ENCODE data around the gene LUC7L3. TPM values are rescaled to one million over a fixed set of nuclear protein-coding genes. Genes with fewer than 3 reads are reported as not detected.

Gene LUC7L3
- total RNA-seq, 2 donors from 2014 or later, result 122 to 169 TPM

GRCh38 chr17:50758524-50758923 is 39.1 kb downstream of the LUC7L3 start:
- Mint-ChIP-seq H3K27ac (no peak overlapping the region), H3K4me3 (no peak overlapping the region)

GRCh38 chr17:50758989-50759544 is 39.7 kb downstream of the LUC7L3 start:
- WGBS, 2 experiments (ENCODE audit: insufficient coverage in 1 of 2, insufficient read length in 1 of 2), result 85 to 88% methylated on average over 8 to 9 of the region's 9 CpGs
- Mint-ChIP-seq H3K9me3 (no peaks in the 10 kb centered on the region), H3K4me1 (peaks cover 11% of the 10 kb centered on the region), H3K36me3 (ENCODE audit: low read depth) (peaks cover 7% of the 10 kb centered on the region), H3K27ac (no peak overlapping the region), H3K27me3 (ENCODE audit: insufficient read depth) (no peaks in the 10 kb centered on the region), H3K4me3 (no peak overlapping the region)
- Histone ChIP-seq H3K27ac (ENCODE audit: low read depth, low read length) (no peak overlapping the region), H3K27me3 (ENCODE audit: control insufficient read depth, insufficient read depth, low read length, poor library complexity, severe bottlenecking) (no peaks in the 10 kb centered on the region), H3K9ac (ENCODE audit: extremely low read depth, low read length, poor library complexity, severe bottlenecking) (no peak overlapping the region), H3K4me1 (ENCODE audit: control insufficient read depth, insufficient read depth, low read length) (peaks cover 11% of the 10 kb centered on the region), H3K4me3 (ENCODE audit: low read length) (no peak overlapping the region), H3K36me3 (ENCODE audit: control insufficient read depth, insufficient read depth, low read length) (peaks cover 23% of the 10 kb centered on the region), H3K9me3 (ENCODE audit: control insufficient read depth, low read length) (no peaks in the 10 kb centered on the region)
- DNase-seq, result peak; percentile 50
- no peak for TF ChIP-seq CTCF (conservative IDR thresholded peaks at IDR 0.05)

More at GRCh38 chr17:50758524-50758923, 39.1 kb downstream of the LUC7L3 start:
- Mint-ChIP-seq H3K27me3 (ENCODE audit: insufficient read depth) (no peaks in the 10 kb centered on the region), H3K9me3 (no peaks in the 10 kb centered on the region), H3K36me3 (ENCODE audit: low read depth) (peaks cover 10% of the 10 kb centered on the region), H3K4me1 (peaks cover 13% of the 10 kb centered on the region)
- no peak for TF ChIP-seq CTCF (conservative IDR thresholded peaks at IDR 0.05)
- H3K9ac ChIP-seq (ENCODE audit: extremely low read depth, low read length, poor library complexity, severe bottlenecking), result no peak overlapping the region
- H3K36me3 ChIP-seq (ENCODE audit: control insufficient read depth, insufficient read depth, low read length), result peaks cover 28% of the 10 kb centered on the region
- H3K9me3 ChIP-seq (ENCODE audit: control insufficient read depth, low read length), result no peaks in the 10 kb centered on the region
- no peak overlapping the region for H3K4me3 ChIP-seq (ENCODE audit: low read length)
- DNase-seq, result peak; percentile 47
- H3K4me1 ChIP-seq (ENCODE audit: control insufficient read depth, insufficient read depth, low read length), result peaks cover 16% of the 10 kb centered on the region
- no peaks in the 10 kb centered on the region for H3K27me3 ChIP-seq (ENCODE audit: control insufficient read depth, insufficient read depth, low read length, poor library complexity, severe bottlenecking)
- H3K27ac ChIP-seq (ENCODE audit: low read depth, low read length), result no peak overlapping the region
- 85 to 87% methylated on average over 5 of the region's 5 CpGs for WGBS, 2 experiments (ENCODE audit: insufficient coverage in 1 of 2, insufficient read length in 1 of 2)

- Histone ChIP-seq H3K27ac (ENCODE audit: low read depth, low read length) (no peak overlapping the region), H3K4me1 (ENCODE audit: control insufficient read depth, insufficient read depth, low read length) (peaks cover 12% of the 10 kb centered on the region), H3K9me3 (ENCODE audit: control insufficient read depth, low read length) (no peaks in the 10 kb centered on the region), H3K27me3 (ENCODE audit: control insufficient read depth, insufficient read depth, low read length, poor library complexity, severe bottlenecking) (no peaks in the 10 kb centered on the region), H3K4me3 (ENCODE audit: low read length) (no peak overlapping the region), H3K9ac (ENCODE audit: extremely low read depth, low read length, poor library complexity, severe bottlenecking) (no peak overlapping the region), H3K36me3 (ENCODE audit: control insufficient read depth, insufficient read depth, low read length) (no peaks in the 10 kb centered on the region)
- Mint-ChIP-seq H3K36me3 (ENCODE audit: low read depth) (no peaks in the 10 kb centered on the region), H3K27me3 (ENCODE audit: insufficient read depth) (no peaks in the 10 kb centered on the region), H3K27ac (no peak overlapping the region), H3K4me3 (no peak overlapping the region), H3K9me3 (no peaks in the 10 kb centered on the region), H3K4me1 (peaks cover 27% of the 10 kb centered on the region)
- WGBS, 2 experiments (ENCODE audit: insufficient coverage in 1 of 2, insufficient read length in 1 of 2), result 88 to 100% methylated on average over 2 of the region's 2 CpGs
- TF ChIP-seq CTCF (conservative IDR thresholded peaks at IDR 0.05), result no peak
- DNase-seq, result peak; percentile 30
Observed at GRCh38 chr17:50762177-50762576, 42.8 kb downstream of the LUC7L3 start.

All from endodermal cell (in vitro differentiated cells).